H9 (cell line): ENCODE results near the gene PXDC1. TPM values are rescaled to one million over a fixed set of nuclear protein-coding genes. Genes with fewer than 3 reads are reported as not detected.

Experiments used
- DNase-seq: peaks from one replicate; pipeline ENCODE4 v3.0.0-alpha.2; 2017
- H2AFZ ChIP-seq: one replicate; pipeline ENCODE4 v1.6.1; 2013; ENCODE audit warnings: mild to moderate bottlenecking, low read length, control low read depth, moderate library complexity
- H2AK5ac ChIP-seq: 2 replicates; pipeline ENCODE4 v1.6.1; 2013; ENCODE audit warnings: low read length, control low read depth, mixed read lengths; ENCODE audit not compliant: insufficient read length
- H2BK120ac ChIP-seq: one replicate; pipeline ENCODE4 v1.6.1; 2013; ENCODE audit warnings: low read depth, mild to moderate bottlenecking, low read length, control low read depth, inconsistent platforms; ENCODE audit not compliant: poor library complexity, severe bottlenecking
- H2BK12ac ChIP-seq: 2 replicates; pipeline ENCODE4 v1.6.1; 2013; ENCODE audit warnings: low read length, control low read depth, mixed read lengths, low read depth; ENCODE audit not compliant: insufficient read length
- H2BK15ac ChIP-seq: 2 replicates; pipeline ENCODE4 v1.6.1; 2013; ENCODE audit warnings: low read depth, low read length, control low read depth
- H2BK20ac ChIP-seq: one replicate; pipeline ENCODE4 v1.6.1; 2013; ENCODE audit warnings: low read depth, mild to moderate bottlenecking, low read length, control low read depth, inconsistent platforms; ENCODE audit not compliant: poor library complexity, severe bottlenecking
- H2BK5ac ChIP-seq: 2 replicates; pipeline ENCODE4 v1.6.1; 2013; ENCODE audit warnings: low read length, control low read depth, mixed read lengths; ENCODE audit not compliant: insufficient read length
- H3K14ac ChIP-seq: 2 replicates; pipeline ENCODE4 v1.6.1; 2013; ENCODE audit warnings: low read length, control low read depth; ENCODE audit not compliant: insufficient read depth
- H3K18ac ChIP-seq: 2 replicates; pipeline ENCODE4 v1.6.1; 2013; ENCODE audit warnings: low read depth, mild to moderate bottlenecking, mixed read lengths, low read length, control low read depth; ENCODE audit not compliant: insufficient read length
- H3K23ac ChIP-seq: 2 replicates; pipeline ENCODE4 v1.6.1; 2013; ENCODE audit warnings: low read length, control low read depth, mixed read lengths, low read depth; ENCODE audit not compliant: insufficient read length
- H3K23me2 ChIP-seq: 2 replicates; pipeline ENCODE4 v1.6.1; 2013; ENCODE audit warnings: low read depth, mild to moderate bottlenecking, mixed read lengths, low read length, control low read depth; ENCODE audit not compliant: insufficient read length, poor library complexity, severe bottlenecking
- H3K27ac ChIP-seq: 2 replicates; pipeline ENCODE4 v1.5.1; 2013; ENCODE audit warnings: low read length, control low read depth, mixed read lengths, low read depth; ENCODE audit not compliant: insufficient read length
- H3K27me3 ChIP-seq: 2 replicates; pipeline ENCODE4 v1.6.1; 2013; ENCODE audit warnings: low read length, control low read depth, inconsistent platforms; ENCODE audit not compliant: insufficient read depth
- H3K4ac ChIP-seq: 2 replicates; pipeline ENCODE4 v1.6.1; 2013; ENCODE audit warnings: low read depth, mild to moderate bottlenecking, control low read depth, inconsistent platforms, low read length, moderate library complexity
- H3K4me1 ChIP-seq: 2 replicates; pipeline ENCODE4 v1.6.1; 2013; ENCODE audit warnings: low read length, control low read depth, inconsistent platforms; ENCODE audit not compliant: insufficient read depth
- H3K4me2 ChIP-seq: 2 replicates; pipeline ENCODE4 v1.6.1; 2013; ENCODE audit warnings: low read length, control low read depth, mixed read lengths; ENCODE audit not compliant: insufficient read length, insufficient read depth
- H3K56ac ChIP-seq: 2 replicates; pipeline ENCODE4 v1.6.1; 2013; ENCODE audit warnings: low read depth, mild to moderate bottlenecking, mixed read lengths, low read length, control low read depth; ENCODE audit not compliant: insufficient read length
- H3K79me1 ChIP-seq: 2 replicates; pipeline ENCODE4 v1.6.1; 2013; ENCODE audit warnings: low read depth, mild to moderate bottlenecking, moderate library complexity, low read length, control low read depth, inconsistent platforms; ENCODE audit not compliant: insufficient read depth, poor library complexity, severe bottlenecking
- H3K79me2 ChIP-seq: 2 replicates; pipeline ENCODE4 v1.6.1; 2013; ENCODE audit warnings: low read length, control low read depth, inconsistent platforms; ENCODE audit not compliant: insufficient read depth
- H3K9ac ChIP-seq: 2 replicates; pipeline ENCODE4 v1.6.1; 2013; ENCODE audit warnings: low read length, control low read depth, mixed read lengths; ENCODE audit not compliant: insufficient read length; ENCODE audit errors: extremely low read depth
- H3K9me3 ChIP-seq: one replicate; pipeline ENCODE4 v1.6.1; 2013; ENCODE audit warnings: low read depth, low read length, inconsistent platforms; ENCODE audit not compliant: control insufficient read depth
- H3T11ph ChIP-seq: one replicate; pipeline ENCODE4 v1.6.1; 2013; ENCODE audit warnings: mild to moderate bottlenecking, low read length, control low read depth, inconsistent platforms
- H4K20me1 ChIP-seq: one replicate; pipeline ENCODE4 v1.6.1; 2013; ENCODE audit not compliant: control insufficient read depth, insufficient read length, insufficient read depth
- H4K5ac ChIP-seq: 2 replicates; pipeline ENCODE4 v1.6.1; 2013; ENCODE audit warnings: low read depth, mild to moderate bottlenecking, mixed read lengths, low read length, control low read depth; ENCODE audit not compliant: insufficient read length
- H4K8ac ChIP-seq: replicated peaks from 2 replicates; pipeline ENCODE4 v1.6.1; 2013; ENCODE audit warnings: low read length, control low read depth, mixed read lengths, low read depth; ENCODE audit not compliant: insufficient read length
- H4K91ac ChIP-seq: 2 replicates; pipeline ENCODE4 v1.6.1; 2013; ENCODE audit warnings: low read depth, mild to moderate bottlenecking, moderate library complexity, mixed read lengths, low read length, control low read depth; ENCODE audit not compliant: insufficient read length
- H3K27ac Mint-ChIP-seq, 3 experiments: 2 replicates in 2 of 3; 3 replicates in 1 of 3; pipeline ENCODE4 v1.8.0; 2020 to 2021; ENCODE audit warnings: mixed read lengths in 3 of 3, mild to moderate bottlenecking in 1 of 3, moderate library complexity in 1 of 3
- H3K27me3 Mint-ChIP-seq: 2 replicates; pipeline ENCODE4 v1.8.0; 2021; ENCODE audit warnings: low read depth, mild to moderate bottlenecking, moderate library complexity, mixed read lengths
- H3K36me3 Mint-ChIP-seq, 3 experiments: 2 replicates in 2 of 3; 3 replicates in 1 of 3; pipeline ENCODE4 v1.8.0; 2020 to 2021; ENCODE audit warnings: low read depth in 3 of 3, mixed read lengths in 3 of 3; ENCODE audit not compliant: insufficient read depth in 1 of 3
- H3K4me1 Mint-ChIP-seq, 2 experiments: 2 replicates each; pipeline ENCODE4 v1.8.0; 2020; ENCODE audit warnings: mixed read lengths in 2 of 2
- H3K4me3 Mint-ChIP-seq, 2 experiments: 2 replicates in 1 of 2; 3 replicates in 1 of 2; pipeline ENCODE4 v1.8.0; 2020 to 2021; ENCODE audit warnings: mild to moderate bottlenecking in 2 of 2, mixed read lengths in 2 of 2, moderate library complexity in 1 of 2
- H3K9me3 Mint-ChIP-seq, 2 experiments: 2 replicates in 1 of 2; 3 replicates in 1 of 2; pipeline ENCODE4 v1.8.0; 2020; ENCODE audit warnings: mild to moderate bottlenecking in 2 of 2, mixed read lengths in 2 of 2, moderate library complexity in 1 of 2
- WGBS: extraction: QIAGEN DNeasy Blood & Tissue Kit; methylation state at CpG from one replicate; pipeline ENCODE4 v1.1.7; 2013; ENCODE audit warnings: missing lambda C conversion rate, low lambda C conversion rate, mixed read lengths; ENCODE audit not compliant: insufficient read length; ENCODE audit errors: extremely low coverage; 5-methylcytosine and 5-hydroxymethylcytosine counted together
- total RNA-seq: library from RNA; stranded (reverse); gene quantifications from 2 replicates; pipeline ENCODE4 v1.2.1, GENCODE V29; 2021
- TF ChIP-seq, protein P1 (sequence below): fragments of 200-600 bp; sonication (generic); conservative IDR thresholded peaks from 3 replicates; pipeline ENCODE4 v1.8.0; 2021; ENCODE audit warnings: antibody characterized with exemption, mild to moderate bottlenecking

Gene PXDC1
- total RNA-seq, 1 experiment from 2014 or later, result 3.1 TPM

GRCh38 chr6:3749067-3749841, 2.3 kb downstream of the PXDC1 start:
- no peak overlapping the region for H3K18ac ChIP-seq
- H3K23ac ChIP-seq, result no peak overlapping the region
- peaks cover 60% of the 10 kb centered on the region for H3K27me3 Mint-ChIP-seq
- no peak overlapping the region for H3K4me2 ChIP-seq
- no peak overlapping the region for H4K91ac ChIP-seq
- H2BK120ac ChIP-seq, result no peak overlapping the region
- DNase-seq, result peak; percentile 56
- H2BK12ac ChIP-seq, result no peak overlapping the region
- TF ChIP-seq, protein P1, sequence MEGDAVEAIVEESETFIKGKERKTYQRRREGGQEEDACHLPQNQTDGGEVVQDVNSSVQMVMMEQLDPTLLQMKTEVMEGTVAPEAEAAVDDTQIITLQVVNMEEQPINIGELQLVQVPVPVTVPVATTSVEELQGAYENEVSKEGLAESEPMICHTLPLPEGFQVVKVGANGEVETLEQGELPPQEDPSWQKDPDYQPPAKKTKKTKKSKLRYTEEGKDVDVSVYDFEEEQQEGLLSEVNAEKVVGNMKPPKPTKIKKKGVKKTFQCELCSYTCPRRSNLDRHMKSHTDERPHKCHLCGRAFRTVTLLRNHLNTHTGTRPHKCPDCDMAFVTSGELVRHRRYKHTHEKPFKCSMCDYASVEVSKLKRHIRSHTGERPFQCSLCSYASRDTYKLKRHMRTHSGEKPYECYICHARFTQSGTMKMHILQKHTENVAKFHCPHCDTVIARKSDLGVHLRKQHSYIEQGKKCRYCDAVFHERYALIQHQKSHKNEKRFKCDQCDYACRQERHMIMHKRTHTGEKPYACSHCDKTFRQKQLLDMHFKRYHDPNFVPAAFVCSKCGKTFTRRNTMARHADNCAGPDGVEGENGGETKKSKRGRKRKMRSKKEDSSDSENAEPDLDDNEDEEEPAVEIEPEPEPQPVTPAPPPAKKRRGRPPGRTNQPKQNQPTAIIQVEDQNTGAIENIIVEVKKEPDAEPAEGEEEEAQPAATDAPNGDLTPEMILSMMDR, result no peak
- WGBS, result no CpG with 5 or more reads among the region's 24 CpGs
- no peak overlapping the region for H3K27ac Mint-ChIP-seq
- no peaks in the 10 kb centered on the region for H4K20me1 ChIP-seq
- H3K23me2 ChIP-seq, result peaks cover 6% of the 10 kb centered on the region
- peaks cover 13% of the 10 kb centered on the region; the same call in 1 of the 2 replicates for H3K27me3 ChIP-seq
- no peak overlapping the region for H3K9ac ChIP-seq
- H3T11ph ChIP-seq, result no peak overlapping the region
- no peak overlapping the region for H4K5ac ChIP-seq
- no peaks in the 10 kb centered on the region for H3K79me2 ChIP-seq
- H4K8ac ChIP-seq, result no peak overlapping the region
- H3K56ac ChIP-seq, result no peak overlapping the region
- H2BK20ac ChIP-seq, result no peak overlapping the region
- H2AFZ ChIP-seq, result no peak overlapping the region
- no peaks in the 10 kb centered on the region; a peak in 1 of 7 replicates for H3K36me3 Mint-ChIP-seq
- no peak overlapping the region for H3K27ac ChIP-seq
- no peak overlapping the region for H3K4ac ChIP-seq
- H3K4me1 ChIP-seq, result no peaks in the 10 kb centered on the region
- H2AK5ac ChIP-seq, result no peak overlapping the region
- no peaks in the 10 kb centered on the region for H3K79me1 ChIP-seq
- no peak overlapping the region for H2BK5ac ChIP-seq
- no peak overlapping the region for H3K14ac ChIP-seq
- peaks cover 28 to 38% of the 10 kb centered on the region in 2 experiments for H3K4me1 Mint-ChIP-seq
- no peaks in the 10 kb centered on the region for H3K9me3 ChIP-seq
- no peak overlapping the region for H2BK15ac ChIP-seq
- H3K9me3 Mint-ChIP-seq, result no peaks in the 10 kb centered on the region
- H3K4me3 Mint-ChIP-seq, result peak overlapping the region in 1 of 2 experiments; percentile 33; a peak in 2 of 5 replicates
